Amygdala (tissue), 56 donors: ENCODE measurements around the gene SOHLH1.
"Not testable (repeated sequence)": the region's sequence is repeated elsewhere in the genome, so short reads cannot be mapped to it uniquely, and the experiment has no call there.

Source experiments
- DNase-seq, 56 donors: peaks; one replicate each; lab custom pipeline; 2025; lab: John Stamatoyannopoulos, UW

SOHLH1 gene

GRCh38 chr9:135683401-135684034 is 15.8 kb downstream of the SOHLH1 start:
- DNase-seq: no peak

GRCh38 chr9:135681161-135681560 is 18.1 kb downstream of the SOHLH1 start:
- DNase-seq: no peak

GRCh38 chr9:135680056-135680455 is 19.2 kb downstream of the SOHLH1 start:
- no peak for DNase-seq

DNA sequence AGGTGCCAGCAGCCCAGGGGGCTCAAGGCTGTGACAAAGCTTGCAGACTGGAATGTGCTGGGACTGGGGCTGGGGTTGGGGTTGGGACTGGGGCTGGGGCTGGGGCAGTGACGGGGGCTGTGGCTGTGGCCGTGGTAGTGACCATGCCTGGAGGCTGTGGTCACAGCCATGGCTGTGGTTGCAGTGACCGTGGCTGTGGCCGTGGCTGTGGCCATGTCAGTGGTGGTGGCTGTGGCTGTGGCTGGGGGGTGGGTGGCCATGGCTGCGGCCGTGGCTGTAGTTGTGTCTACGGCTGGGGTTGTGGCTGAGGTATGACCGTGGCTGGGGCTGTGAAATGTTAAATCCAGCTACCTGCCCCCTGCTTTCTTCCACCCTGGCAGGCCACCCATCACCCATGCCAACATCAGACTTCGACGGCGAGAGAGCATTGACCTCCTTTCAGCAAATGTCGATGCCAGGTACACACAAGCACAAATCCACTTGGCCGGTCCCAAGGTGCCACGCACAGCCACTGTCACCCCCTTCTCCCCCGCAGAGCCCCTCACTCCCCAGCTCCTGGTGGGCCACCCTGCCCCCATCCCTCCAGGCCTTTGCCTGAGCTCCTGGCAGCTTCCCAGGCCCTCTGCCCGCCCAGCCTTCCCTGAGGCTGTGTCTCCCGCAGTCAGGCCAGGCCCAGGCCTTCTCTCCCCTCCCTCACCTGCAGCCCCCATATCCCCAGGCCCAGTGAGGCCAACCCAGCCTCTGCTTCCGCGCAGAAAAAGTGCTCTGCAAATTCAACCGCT is 20.9 kb downstream of the SOHLH1 start:
- DNase-seq: no peak

DNA sequence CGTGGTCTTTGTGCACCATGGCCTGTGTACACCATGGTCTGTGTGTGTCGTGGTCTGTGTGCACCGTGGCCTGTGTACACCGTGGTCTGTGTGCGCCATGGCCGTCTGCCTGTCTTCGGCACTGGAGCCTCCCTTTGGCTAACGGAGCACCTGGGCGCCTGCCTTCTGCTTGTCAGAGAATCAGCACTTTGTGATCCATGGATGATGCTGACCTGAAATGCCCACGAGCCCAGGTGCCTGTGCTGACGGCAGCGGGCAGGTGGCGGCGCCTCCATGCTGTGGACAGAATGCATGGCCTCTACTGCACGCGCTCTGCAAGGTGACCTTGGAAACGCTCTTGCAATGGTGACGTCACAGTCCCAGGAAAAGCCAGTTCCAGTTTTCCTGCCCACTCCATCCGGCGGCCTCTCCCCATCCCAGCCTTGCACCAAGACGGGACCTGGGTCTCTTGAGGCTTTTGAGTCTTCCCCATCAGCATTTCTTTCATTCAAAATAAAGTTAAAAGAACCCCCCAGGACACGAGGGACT is 21.6 kb downstream of the SOHLH1 start:
- no peak for DNase-seq

GRCh38 chr9:135676891-135677290 is 22.4 kb downstream of the SOHLH1 start:
- DNase-seq: no peak

DNA sequence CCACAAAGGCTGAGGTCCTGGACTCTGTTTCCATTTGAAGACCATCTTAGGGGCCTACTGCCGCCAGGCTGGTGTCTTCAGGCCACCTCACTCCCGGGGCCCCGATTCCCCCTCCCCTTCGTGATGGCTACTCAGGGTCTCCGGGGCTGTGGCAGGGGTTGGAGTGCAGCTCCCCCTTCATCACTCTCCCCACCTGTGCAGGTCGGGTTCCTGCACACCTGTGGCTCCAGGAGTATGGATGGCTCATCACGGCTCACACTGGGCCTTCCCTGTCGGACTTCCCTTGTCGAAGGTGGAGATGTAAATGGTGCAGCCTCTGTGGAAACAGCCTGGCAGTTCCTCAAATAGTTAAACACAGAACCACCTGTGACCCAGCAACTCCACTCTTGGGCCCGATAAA is 24.3 kb downstream of the SOHLH1 start:
- no peak for DNase-seq

- DNase-seq: no peak
These were observed 25.3 kb downstream of the SOHLH1 start for GRCh38 chr9:135673941-135674340.

DNA sequence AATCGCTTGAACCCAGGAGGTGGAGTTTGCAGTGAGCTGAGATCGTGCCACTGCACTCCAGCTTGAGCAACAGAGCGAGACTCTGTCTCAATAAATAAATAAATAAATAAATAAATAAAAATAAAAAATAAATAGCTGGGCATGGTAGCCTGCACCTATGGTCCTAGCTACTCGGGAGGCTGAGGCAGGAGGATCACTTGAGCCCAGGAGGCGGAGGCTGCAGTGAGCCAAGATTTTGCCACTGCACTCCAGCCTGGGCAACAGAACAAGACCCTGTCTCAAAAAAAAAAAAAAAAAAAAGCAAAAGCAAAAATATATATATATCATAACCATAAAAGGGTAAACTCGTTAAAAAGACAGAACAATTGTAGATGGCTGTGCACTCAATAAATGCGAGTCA is 26.5 kb downstream of the SOHLH1 start:
- not testable (repeated sequence) for DNase-seq

DNA sequence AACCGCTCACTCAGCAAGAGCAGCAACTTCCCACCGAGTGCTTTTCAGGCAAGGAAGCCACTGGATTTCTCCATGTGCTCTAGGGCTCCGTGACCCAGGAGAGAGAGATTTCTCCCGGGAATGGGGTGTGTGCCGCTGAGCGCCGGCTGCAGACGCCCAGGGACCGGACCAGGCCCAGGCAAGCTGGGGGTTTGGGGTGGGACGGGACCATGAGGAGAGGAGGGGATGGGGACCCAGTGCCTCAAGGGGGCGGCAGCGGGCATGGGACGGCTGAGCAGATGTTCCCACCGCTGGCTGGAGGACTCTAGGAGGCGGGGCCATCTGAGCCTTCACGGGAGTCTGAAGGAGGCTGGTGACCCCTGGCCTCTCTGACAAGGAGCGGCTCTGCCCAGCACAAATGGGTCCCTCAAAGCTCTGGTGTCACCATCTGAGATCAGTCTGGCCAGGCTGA is 27.7 kb downstream of the SOHLH1 start:
- DNase-seq: no peak

DNA sequence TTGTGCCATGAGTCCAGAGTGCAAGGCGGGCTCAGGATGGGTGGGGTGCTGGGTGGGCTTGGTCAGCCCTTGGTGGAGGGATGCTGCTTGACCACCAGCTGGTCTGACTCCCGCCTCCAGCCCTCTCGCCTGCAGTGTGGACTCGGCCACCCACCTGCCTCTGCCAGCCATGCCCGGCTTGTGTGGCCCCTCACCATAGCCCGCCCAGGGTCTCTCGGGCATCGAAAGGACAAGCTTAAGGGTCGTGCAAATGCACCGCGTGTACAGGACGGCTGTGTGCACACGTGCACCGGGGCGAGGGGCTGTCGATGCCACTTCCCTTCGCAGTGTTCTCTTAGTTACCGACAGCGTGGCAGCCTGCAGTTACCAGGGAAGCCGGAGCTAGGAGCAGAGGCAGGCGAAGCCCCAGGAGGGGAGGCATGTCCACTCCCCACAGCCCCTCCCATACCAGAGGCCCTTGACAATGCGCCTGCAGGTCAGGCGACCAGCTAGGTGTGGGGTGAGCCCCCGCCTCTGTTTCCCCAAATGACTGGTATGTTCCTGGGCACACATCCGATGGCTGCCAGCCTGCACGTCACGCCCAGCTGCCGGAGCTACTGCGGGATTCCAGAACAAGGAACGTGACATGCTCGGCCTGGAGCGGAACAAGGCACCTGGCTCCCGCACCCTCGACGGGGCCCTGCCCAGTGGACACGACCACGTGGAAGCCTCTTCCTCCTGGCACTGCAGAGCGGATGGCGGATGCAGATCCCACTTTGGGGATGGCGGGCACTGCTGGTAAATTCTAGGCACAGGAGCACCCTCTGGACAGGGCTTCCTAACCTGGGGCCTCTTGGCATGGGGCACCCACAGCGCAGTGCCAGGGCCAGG is 28.3 kb downstream of the SOHLH1 start:
- DNase-seq: no peak

- DNase-seq: no peak
These were observed 29.5 kb downstream of the SOHLH1 start for GRCh38 chr9:135669616-135670285.

DNA sequence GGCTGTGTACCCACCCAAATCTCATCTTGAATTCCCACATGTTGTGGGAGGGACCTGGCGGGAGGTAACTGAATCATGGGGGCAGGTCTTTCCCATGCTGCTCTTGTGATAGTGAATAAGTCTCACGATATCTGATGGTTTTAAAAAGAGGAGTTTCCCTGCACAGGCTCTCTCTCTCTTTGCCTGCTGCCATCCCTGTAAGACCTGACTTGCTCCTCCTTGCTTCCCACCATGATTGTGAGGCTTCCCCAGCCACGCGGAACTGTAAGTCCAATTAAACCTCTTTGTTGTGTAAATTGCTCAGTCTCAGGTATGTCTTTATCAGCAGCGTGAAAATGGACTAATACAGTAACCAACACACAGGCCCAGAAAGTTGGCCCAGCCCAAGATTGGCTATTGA is 30.3 kb downstream of the SOHLH1 start:
- DNase-seq: not testable (repeated sequence)

DNA sequence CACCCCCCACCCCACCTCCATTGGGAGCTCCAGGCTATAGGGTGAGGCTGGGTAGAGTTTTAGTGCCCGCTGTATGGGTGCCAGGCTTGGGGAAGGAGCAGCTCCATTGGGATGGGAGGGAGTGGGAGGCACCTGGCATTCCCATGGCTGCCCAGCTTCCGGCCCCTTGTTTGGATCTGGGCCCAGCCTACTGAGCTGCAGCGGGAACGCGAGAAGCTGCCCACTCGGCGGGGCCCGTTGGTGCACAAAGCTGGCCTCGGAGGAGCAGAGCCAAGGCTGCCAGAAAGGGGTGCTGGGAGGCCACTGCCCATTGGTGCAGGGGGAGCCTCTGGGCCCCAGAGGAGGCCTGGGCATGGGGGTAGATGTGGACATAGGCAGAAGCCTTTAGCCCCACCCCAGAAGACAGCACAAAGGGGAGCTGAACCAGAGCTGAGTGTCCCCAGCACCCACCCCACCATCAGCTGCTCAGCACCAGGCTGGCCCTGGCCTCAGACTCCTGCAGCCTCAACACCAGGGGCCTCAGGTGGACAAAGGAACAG is 31.7 kb downstream of the SOHLH1 start:
- DNase-seq: peak in 5 of 56 donors; percentile 6 to 19 (median 13)

GRCh38 chr9:135666534-135667462 is 32.5 kb downstream of the SOHLH1 start:
- DNase-seq: no peak

- DNase-seq: no peak
These were observed 33.5 kb downstream of the SOHLH1 start for GRCh38 chr9:135665795-135666189.

DNA sequence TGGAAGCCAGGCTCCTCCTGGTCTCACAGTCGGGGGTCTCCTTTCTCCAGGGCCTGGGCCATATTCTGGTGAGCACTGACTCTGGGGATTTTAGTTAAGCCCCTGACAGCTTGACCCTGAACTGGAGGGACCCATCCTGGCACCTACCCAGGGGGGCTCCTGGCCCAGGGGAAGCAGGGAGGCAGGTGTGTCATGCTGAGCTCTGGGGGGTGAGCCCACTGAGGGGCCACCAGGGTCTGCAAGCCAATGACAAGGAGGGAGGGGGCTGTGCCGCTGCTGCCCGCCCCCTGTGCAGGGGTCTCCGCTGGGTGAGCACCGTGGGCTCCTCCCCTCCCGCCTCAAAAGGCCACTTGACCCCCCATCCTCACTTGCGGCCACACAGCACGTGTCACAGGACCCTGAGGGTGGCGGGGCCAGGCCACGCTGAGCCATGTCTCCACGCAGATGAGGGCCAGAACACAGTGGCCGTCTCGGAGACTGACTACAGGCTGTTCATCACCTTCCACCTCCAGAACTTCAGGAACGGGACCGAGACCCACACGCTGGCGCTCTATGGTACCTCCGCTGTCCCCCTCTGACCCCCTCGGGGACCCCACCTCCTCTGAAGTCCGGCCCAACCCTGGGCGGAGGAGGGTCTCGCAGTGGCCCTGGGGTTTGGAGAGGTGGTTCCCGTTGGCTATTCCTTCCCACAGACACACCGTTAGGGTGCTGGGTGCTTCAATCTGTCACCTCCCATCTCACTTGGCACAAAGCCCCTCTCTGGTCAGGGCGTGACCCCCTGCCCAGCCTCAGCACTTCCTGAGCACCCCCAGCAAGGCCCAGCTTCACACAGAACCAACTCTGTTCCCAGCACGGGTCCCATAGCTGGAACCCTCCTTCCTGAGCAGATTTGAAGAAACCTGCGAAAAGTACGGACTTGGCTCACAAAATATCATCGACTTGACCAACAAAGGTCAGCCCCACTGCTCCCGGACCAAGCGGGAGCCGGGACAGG is 34.2 kb downstream of the SOHLH1 start:
- DNase-seq: no peak

DNA sequence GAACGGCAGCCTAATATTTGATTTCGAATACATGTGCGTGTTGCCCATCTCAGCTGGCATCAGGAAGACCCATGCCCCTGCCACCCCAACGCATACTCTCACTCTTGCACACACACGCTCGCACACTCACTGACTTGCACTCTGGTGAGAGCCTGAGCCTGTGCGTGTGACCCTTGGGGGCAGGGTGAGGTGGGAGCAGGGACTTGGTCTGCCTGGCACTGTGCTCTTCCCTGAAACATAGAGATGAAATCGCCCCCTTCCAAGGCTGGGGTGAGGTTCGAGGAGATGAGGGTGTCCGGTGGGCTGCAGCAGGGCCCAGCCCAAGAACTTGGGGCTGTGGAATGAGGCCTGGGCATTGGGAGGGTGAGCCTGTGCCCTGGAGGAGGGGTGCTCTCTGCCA is 35.0 kb downstream of the SOHLH1 start:
- DNase-seq: no peak
